HUES64 (cell line): ENCODE data around the gene ATP6V1B1.

Experiments
- H3K27ac ChIP-seq: 2 replicates; pipeline ENCODE4 v1.7.0; 2013; ENCODE audit warnings: low read depth, low read length, inconsistent platforms
- H3K27me3 ChIP-seq: 2 replicates; pipeline ENCODE4 v1.6.1; 2013; ENCODE audit warnings: mild to moderate bottlenecking, low read length; ENCODE audit not compliant: insufficient read depth
- H3K36me3 ChIP-seq: 2 replicates; pipeline ENCODE4 v1.6.1; 2013; ENCODE audit warnings: mild to moderate bottlenecking, low read length; ENCODE audit not compliant: insufficient read depth
- H3K4me1 ChIP-seq: 2 replicates; pipeline ENCODE4 v1.6.1; 2013; ENCODE audit warnings: mild to moderate bottlenecking, low read length, moderate library complexity; ENCODE audit not compliant: insufficient read depth
- H3K4me3 ChIP-seq: 2 replicates; pipeline ENCODE4 v1.5.1; 2013; ENCODE audit warnings: mild to moderate bottlenecking, low read length, moderate library complexity
- H3K9ac ChIP-seq: 2 replicates; pipeline ENCODE4 v1.6.1; 2013; ENCODE audit warnings: mild to moderate bottlenecking, low read depth, low read length
- H3K9me3 ChIP-seq: 2 replicates; pipeline ENCODE4 v1.6.1; 2013; ENCODE audit warnings: low read depth, low read length; ENCODE audit not compliant: insufficient read depth
- WGBS: fragments of 150-250, 120-280 bp; methylation state at CpG from one replicate; pipeline ENCODE4 v1.1.7; 2013; ENCODE audit warnings: missing lambda C conversion rate; 5-methylcytosine and 5-hydroxymethylcytosine counted together

Gene ATP6V1B1

DNA sequence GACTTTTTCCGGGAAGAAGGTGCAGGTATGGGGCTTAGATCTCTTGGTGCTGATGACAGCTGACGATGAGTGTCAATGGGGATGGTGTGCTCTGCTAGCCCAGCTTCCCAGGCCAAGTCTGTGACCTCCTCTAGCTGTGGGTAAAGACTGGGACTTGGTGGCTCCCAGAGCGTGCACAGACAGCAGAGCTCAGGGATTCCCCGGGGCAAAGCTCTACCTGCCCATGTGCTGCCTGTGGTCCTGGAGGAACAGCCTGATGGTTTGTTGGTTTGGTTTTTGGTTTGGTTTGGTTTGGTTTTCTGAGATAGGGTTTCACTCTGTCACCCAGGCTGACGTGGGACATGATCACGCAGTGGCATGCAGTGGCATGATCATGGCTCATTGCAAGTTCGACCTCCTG is 19.2 kb downstream of the ATP6V1B1 start:
- Histone ChIP-seq H3K27me3 (peaks cover 60% of the 10 kb centered on the region), H3K4me1 (no peaks in the 10 kb centered on the region), H3K4me3 (no peak overlapping the region), H3K9ac (no peak overlapping the region), H3K36me3 (no peaks in the 10 kb centered on the region), H3K9me3 (no peaks in the 10 kb centered on the region), H3K27ac (no peak overlapping the region)
- whole genome bisulfite sequencing = 85% methylated on average over 7 of the region's 7 CpGs

DNA sequence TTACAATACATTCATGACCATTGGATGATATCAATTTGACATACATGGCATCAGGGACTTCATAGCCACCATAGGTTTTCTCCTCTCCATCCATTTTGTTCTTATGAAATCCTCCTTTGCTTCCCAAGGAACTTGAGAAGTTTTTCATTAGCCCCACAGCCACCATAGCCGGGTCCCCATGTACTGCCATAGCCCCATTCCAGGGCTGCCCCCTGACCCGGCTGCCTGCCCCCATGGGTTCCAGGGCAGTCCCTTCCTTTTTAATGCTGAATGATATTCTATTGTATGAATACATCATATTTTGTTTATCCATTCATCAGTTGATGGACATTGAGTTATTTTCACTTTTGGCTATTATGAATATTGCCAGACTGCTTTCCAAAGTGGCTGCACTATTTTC is 20.4 kb downstream of the ATP6V1B1 start:
- H3K9ac ChIP-seq = no peak overlapping the region
- 81% methylated on average over 2 of the region's 2 CpGs for WGBS
- no peaks in the 10 kb centered on the region for H3K36me3 ChIP-seq
- no peak overlapping the region for H3K27ac ChIP-seq
- H3K9me3 ChIP-seq = no peaks in the 10 kb centered on the region
- H3K27me3 ChIP-seq = peaks cover 50% of the 10 kb centered on the region
- no peaks in the 10 kb centered on the region for H3K4me1 ChIP-seq
- no peak overlapping the region for H3K4me3 ChIP-seq

DNA sequence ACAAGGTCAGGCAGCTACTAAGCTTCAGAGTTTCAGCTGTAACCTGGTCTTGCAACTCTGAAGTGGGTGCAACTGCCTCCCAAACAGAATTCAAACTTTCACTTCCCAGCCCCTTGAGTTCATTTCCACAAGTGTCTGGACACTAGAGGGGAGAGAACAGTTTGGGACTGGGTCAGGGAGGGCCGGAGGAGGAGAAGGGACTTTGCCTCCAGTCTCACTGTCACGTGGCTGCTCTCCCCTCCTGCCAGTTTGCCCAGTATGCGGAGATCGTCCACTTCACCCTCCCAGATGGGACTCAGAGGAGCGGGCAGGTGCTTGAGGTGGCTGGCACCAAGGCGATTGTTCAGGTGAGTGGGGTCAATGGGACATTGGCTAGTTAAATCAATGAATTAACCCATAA is 22.1 kb downstream of the ATP6V1B1 start:
- H3K4me1 ChIP-seq = no peaks in the 10 kb centered on the region
- H3K9ac ChIP-seq = no peak overlapping the region
- H3K27me3 ChIP-seq = peaks cover 56% of the 10 kb centered on the region
- H3K4me3 ChIP-seq = no peak overlapping the region
- WGBS = 80% methylated on average over 6 of the region's 6 CpGs
- no peaks in the 10 kb centered on the region for H3K36me3 ChIP-seq
- no peaks in the 10 kb centered on the region for H3K9me3 ChIP-seq
- no peak overlapping the region for H3K27ac ChIP-seq

DNA sequence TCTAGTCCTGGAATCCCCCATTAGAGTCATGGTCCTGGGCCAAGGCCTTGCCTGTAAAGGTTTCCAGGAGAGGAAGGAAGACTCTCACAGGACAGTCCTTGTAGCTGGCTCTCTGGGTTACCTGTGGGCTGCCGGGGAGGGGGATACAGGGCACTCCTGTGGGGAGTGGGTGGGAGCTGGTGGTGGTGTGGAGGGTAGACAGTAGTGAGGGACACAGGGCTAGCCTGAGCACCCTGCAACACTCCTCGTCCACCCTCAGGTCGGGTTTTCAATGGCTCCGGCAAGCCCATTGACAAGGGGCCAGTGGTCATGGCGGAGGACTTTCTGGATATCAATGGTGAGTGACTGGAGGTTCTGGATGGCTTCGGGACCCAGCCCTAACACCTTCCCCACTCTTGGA is 23.1 kb downstream of the ATP6V1B1 start:
- H3K27ac ChIP-seq = no peak overlapping the region
- H3K9ac ChIP-seq = no peak overlapping the region
- H3K9me3 ChIP-seq = no peaks in the 10 kb centered on the region
- WGBS = 98% methylated on average over 6 of the region's 6 CpGs
- peaks cover 56% of the 10 kb centered on the region for H3K27me3 ChIP-seq
- H3K4me3 ChIP-seq = no peak overlapping the region
- no peaks in the 10 kb centered on the region for H3K36me3 ChIP-seq
- H3K4me1 ChIP-seq = no peaks in the 10 kb centered on the region

- Histone ChIP-seq H3K36me3 (no peaks in the 10 kb centered on the region), H3K27me3 (peaks cover 56% of the 10 kb centered on the region), H3K27ac (no peak overlapping the region), H3K9me3 (no peaks in the 10 kb centered on the region), H3K4me1 (no peaks in the 10 kb centered on the region), H3K9ac (no peak overlapping the region), H3K4me3 (no peak overlapping the region)
- 90% methylated on average over 9 of the region's 9 CpGs for WGBS
These were observed 23.6 kb downstream of the ATP6V1B1 start for GRCh38 chr2:70959271-70959761.

DNA sequence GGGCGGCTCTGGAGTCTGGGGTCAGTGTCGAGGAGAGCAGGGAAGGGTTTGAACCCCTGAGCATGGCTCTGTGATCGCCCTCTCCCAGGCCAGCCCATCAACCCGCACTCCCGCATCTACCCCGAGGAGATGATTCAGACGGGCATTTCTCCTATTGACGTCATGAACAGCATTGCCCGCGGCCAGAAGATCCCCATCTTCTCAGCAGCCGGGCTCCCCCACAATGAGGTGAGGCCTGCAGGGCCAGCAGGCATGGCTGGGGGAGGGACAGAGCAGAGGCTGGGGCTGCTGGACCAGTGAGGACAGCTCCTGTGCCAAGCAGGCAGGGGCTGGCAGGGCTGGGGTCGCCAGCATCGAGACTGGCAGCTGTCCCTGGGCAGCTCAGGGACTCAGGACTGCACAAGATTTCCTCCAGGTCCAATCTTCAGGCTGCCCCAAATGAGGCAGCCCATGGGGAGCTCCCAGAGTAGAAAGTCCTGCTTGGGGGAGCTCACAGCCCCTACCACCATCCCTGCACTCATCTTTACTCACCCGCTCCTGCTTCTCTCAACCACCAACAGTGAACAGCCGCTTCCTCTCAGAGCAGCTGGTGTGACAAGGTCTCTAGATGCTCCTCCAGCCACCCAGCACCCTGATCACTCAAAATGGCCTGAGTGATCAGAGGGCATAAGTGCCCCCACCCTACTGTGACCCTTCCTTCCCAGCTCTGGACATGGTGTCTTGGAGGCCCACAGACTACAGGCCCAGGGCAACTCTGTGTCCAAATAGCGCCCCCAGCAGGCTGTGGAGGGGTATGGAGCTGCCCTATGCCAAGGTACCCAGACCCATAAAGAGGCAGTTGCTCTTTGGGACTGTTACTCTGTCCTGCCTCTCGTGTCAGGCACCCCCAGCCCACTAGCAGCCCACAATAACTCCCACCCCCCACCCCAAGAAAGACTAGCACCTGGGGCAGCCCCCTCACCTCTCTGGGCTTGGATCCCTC is 24.4 kb downstream of the ATP6V1B1 start:
- 87% methylated on average over 17 of the region's 17 CpGs for WGBS
- H3K27me3 ChIP-seq = peaks cover 56% of the 10 kb centered on the region

GRCh38 chr2:70960833-70961647 is 25.3 kb downstream of the ATP6V1B1 start:
- Histone ChIP-seq H3K27ac (no peak overlapping the region), H3K27me3 (peaks cover 56% of the 10 kb centered on the region), H3K9ac (no peak overlapping the region), H3K4me3 (no peak overlapping the region), H3K36me3 (no peaks in the 10 kb centered on the region), H3K9me3 (no peaks in the 10 kb centered on the region), H3K4me1 (no peaks in the 10 kb centered on the region; the same call in 1 of the 2 replicates)
- WGBS = 83% methylated on average over 14 of the region's 14 CpGs

More for the DNA sequence above, 24.4 kb downstream of the ATP6V1B1 start:
- no peaks in the 10 kb centered on the region for H3K36me3 ChIP-seq
- no peak overlapping the region for H3K9ac ChIP-seq
- H3K27ac ChIP-seq = no peak overlapping the region
- H3K4me3 ChIP-seq = no peak overlapping the region
- no peaks in the 10 kb centered on the region for H3K9me3 ChIP-seq
- no peaks in the 10 kb centered on the region; the same call in 1 of the 2 replicates for H3K4me1 ChIP-seq

GRCh38 chr2:70961648-70961994 is 25.9 kb downstream of the ATP6V1B1 start:
- Histone ChIP-seq H3K9me3 (no peaks in the 10 kb centered on the region), H3K36me3 (no peaks in the 10 kb centered on the region), H3K27ac (no peak overlapping the region), H3K4me3 (no peak overlapping the region), H3K9ac (no peak overlapping the region), H3K4me1 (no peaks in the 10 kb centered on the region; the same call in 1 of the 2 replicates), H3K27me3 (peaks cover 58% of the 10 kb centered on the region)
- WGBS = 78% methylated on average over 4 of the region's 4 CpGs

- H3K36me3 ChIP-seq = no peaks in the 10 kb centered on the region
- H3K4me3 ChIP-seq = no peak overlapping the region
- H3K27ac ChIP-seq = no peak overlapping the region
- H3K4me1 ChIP-seq = no peaks in the 10 kb centered on the region; the same call in 1 of the 2 replicates
- peaks cover 65% of the 10 kb centered on the region for H3K27me3 ChIP-seq
- H3K9ac ChIP-seq = no peak overlapping the region
- WGBS = 76% methylated on average over 12 of the region's 12 CpGs
- H3K9me3 ChIP-seq = no peaks in the 10 kb centered on the region
These were observed 26.6 kb downstream of the ATP6V1B1 start for GRCh38 chr2:70962211-70962884.

DNA sequence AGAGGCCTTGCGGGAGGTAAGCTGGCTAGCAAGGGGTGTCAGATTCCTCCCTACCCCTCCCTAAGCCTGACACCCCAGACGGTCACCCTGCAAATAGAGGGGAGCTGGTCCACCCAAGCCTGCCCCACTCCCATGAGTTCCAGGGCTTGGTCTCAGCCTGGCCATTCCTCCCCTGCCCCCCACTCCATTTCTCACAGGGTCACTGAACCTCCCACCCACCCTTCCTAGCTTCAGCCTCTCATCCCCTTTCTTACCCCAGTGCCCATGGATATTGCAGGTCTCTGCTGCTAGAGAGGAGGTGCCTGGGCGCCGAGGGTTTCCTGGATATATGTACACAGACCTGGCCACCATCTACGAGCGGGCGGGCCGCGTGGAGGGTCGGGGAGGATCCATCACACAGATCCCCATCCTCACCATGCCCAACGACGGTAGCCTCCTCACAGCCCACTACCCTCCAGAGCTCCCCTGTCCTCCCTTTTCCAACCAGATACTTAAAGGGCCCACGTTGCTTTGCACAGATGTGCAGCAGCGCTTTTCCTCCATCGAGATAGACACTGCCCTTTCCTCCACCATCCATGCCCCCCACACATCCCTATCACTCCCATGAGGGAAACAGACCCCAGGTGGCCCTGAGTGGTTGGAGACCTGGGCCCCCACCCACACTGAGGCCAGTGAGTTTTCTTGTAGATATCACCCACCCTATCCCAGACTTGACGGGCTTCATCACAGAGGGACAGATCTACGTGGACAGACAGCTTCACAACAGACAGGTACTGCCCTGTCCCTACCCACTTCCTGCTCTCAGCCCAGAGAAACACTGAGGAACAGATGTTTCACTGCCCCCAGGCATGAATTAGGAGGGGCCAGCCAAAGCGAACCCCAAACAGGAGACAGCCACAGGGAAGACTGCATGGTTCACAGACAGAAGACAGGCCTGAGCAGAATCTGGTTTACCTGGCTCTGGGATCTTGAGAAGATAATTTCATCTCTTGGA is 27.5 kb downstream of the ATP6V1B1 start:
- H3K4me1 ChIP-seq = no peaks in the 10 kb centered on the region; the same call in 1 of the 2 replicates
- H3K27me3 ChIP-seq = peaks cover 70% of the 10 kb centered on the region
- no peak overlapping the region for H3K9ac ChIP-seq
- H3K36me3 ChIP-seq = no peaks in the 10 kb centered on the region
- H3K4me3 ChIP-seq = no peak overlapping the region
- 77% methylated on average over 18 of the region's 18 CpGs for WGBS
- no peak overlapping the region for H3K27ac ChIP-seq
- no peaks in the 10 kb centered on the region for H3K9me3 ChIP-seq
